Measurements from ENCODE around the gene MSL1. TPM values are rescaled to one million over a fixed set of nuclear protein-coding genes. Genes with fewer than 3 reads are reported as not detected.

MSL1 gene
- total and polyA plus RNA-seq, 7 donors = 48.6 to 84.7 (median 67.8) TPM

DNA sequence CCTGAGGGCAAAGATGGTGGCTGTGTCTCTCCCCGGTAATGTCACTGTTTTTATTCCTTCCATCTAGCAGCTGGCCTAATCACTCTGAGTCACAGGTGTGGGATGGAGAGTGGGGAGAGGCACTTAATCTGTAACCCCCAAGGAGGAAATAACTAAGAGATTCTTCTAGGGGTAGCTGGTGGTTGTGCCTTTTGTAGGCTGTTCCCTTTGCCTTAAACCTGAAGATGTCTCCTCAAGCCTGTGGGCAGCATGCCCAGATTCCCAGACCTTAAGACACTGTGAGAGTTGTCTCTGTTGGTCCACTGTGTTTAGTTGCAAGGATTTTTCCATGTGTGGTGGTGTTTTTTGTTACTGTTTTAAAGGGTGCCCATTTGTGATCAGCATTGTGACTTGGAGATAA is 50.0 kb downstream of the MSL1 start:
- intact Hi-C loops (cut with DNase I) = no loop called here
- DNase-seq = no peak

DNA sequence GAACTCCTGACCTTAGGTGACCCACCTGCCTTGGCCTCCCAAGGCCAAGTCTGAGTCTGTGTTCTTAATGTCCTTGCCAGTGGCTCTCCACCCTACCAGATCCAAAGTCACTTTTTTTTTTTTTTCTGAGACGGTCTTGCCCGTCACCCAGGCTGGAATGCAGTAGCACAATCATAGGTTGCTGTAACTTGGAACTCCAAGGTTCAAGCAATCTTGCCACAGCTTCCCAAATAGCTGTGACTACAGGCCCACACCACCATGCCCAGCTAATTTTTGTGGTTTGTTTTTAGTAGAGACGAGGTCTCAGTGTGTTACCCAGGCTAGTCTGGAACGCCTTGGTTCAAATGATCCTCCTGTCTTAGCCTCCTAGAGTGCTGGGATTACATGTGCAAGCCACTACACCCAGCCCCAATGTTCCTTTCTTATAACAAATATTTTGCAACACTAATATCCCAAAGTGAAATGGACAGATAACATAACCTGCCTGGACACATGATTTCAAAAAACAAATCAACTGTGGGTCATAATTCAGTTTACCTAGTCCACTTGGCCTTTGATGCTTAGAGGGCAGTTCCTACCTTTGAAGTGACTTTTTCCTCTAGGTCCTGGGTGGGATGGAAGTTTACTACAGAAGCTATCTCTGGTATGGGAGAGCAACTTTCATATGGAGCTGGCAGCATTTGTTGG is 51.5 kb downstream of the MSL1 start:
- 72 to 80% (median 75%) methylated on average over 4 of the region's 4 CpGs for WGBS, 3 donors
- peaks cover 4 to 85% of the 10 kb centered on the region in 2 donors for H3K36me3 ChIP-seq (ENCODE audit: insufficient read depth in 1 of 2, low read depth in 1 of 2)
- no peak for ATAC-seq

More for the DNA sequence above, 50.0 kb downstream of the MSL1 start:
- Histone ChIP-seq H3K4me3 (no peak overlapping the region), H3K36me3 (ENCODE audit: insufficient read depth in 1 of 2, low read depth in 1 of 2) (peaks cover 4 to 97% of the 10 kb centered on the region in 2 donors), H3K27me3 (ENCODE audit: insufficient read depth in 3 of 3, low read length in 2 of 3) (no peaks in the 10 kb centered on the region), H3K9me3 (no peaks in the 10 kb centered on the region), H3K27ac (no peak overlapping the region), H3K4me1 (no peaks in the 10 kb centered on the region)
- TF ChIP-seq, protein P1, sequence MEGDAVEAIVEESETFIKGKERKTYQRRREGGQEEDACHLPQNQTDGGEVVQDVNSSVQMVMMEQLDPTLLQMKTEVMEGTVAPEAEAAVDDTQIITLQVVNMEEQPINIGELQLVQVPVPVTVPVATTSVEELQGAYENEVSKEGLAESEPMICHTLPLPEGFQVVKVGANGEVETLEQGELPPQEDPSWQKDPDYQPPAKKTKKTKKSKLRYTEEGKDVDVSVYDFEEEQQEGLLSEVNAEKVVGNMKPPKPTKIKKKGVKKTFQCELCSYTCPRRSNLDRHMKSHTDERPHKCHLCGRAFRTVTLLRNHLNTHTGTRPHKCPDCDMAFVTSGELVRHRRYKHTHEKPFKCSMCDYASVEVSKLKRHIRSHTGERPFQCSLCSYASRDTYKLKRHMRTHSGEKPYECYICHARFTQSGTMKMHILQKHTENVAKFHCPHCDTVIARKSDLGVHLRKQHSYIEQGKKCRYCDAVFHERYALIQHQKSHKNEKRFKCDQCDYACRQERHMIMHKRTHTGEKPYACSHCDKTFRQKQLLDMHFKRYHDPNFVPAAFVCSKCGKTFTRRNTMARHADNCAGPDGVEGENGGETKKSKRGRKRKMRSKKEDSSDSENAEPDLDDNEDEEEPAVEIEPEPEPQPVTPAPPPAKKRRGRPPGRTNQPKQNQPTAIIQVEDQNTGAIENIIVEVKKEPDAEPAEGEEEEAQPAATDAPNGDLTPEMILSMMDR (IDR thresholded peaks at IDR 0.05) = no peak
- no peak for ATAC-seq
- WGBS, 3 donors = 55 to 65% (median 55%) methylated on average over 1 of the region's 1 CpG

DNA sequence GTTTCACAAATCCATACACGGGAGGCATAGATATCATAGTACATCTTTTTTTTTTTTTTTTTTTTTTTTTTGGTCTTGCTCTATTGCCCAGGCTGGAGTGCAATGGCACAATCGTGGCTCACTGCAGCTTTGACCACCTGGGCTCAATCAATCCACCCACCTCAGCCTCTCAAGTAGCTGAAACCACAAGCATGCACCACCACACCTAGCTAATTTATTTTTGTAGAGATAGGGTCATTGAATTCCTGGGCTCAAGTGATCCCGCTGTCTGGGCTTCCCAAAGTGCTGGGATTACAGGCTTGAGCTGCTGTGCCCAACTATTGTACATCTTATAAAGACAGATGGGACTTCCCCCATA is 52.0 kb downstream of the MSL1 start:
- Histone ChIP-seq H3K36me3 (ENCODE audit: insufficient read depth in 1 of 2, low read depth in 1 of 2) (peaks cover 4 to 85% of the 10 kb centered on the region in 2 donors), H3K4me3 (no peak overlapping the region), H3K4me1 (no peaks in the 10 kb centered on the region), H3K27me3 (ENCODE audit: insufficient read depth in 3 of 3, low read length in 2 of 3) (no peaks in the 10 kb centered on the region), H3K27ac (no peak overlapping the region), H3K9me3 (no peaks in the 10 kb centered on the region)
- ATAC-seq = no peak
- intact Hi-C loops (cut with DNase I) = no loop called here
- TF ChIP-seq, protein P1 (IDR thresholded peaks at IDR 0.05) = no peak
- WGBS, 3 donors = 59 to 72% (median 62%) methylated on average over 3 of the region's 3 CpGs
- DNase-seq = no peak

More for the DNA sequence above, 51.5 kb downstream of the MSL1 start:
- no peak overlapping the region for H3K4me3 ChIP-seq
- no peak overlapping the region for H3K27ac ChIP-seq
- no peaks in the 10 kb centered on the region for H3K4me1 ChIP-seq
- TF ChIP-seq, protein P1 (IDR thresholded peaks at IDR 0.05) = no peak
- intact Hi-C loops (cut with DNase I) = no loop called here
- H3K9me3 ChIP-seq = no peaks in the 10 kb centered on the region
- DNase-seq = no peak
- no peaks in the 10 kb centered on the region for H3K27me3 ChIP-seq (ENCODE audit: insufficient read depth in 3 of 3, low read length in 2 of 3)

DNA sequence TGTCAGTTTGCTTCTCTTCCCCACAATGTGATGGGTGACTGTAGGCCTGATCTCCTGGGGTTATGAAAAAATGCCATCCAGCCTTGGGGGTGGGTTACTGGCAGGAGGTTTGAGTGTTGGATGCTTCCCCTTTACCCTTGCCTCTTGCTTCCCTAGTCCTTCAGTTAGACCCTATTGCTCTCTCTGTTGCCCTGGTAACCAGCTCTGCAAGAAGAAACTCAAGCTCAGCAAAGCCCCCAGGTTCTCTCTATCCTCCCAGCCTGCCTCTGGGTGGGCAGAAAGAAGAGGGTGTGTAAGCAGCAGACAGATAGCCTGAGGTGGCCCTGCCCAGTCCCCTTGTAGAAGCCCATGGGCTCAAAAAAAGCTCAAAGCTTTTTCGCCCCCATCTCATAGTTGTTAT is 52.7 kb downstream of the MSL1 start:
- H3K27ac ChIP-seq = no peak overlapping the region
- H3K36me3 ChIP-seq (ENCODE audit: insufficient read depth in 1 of 2, low read depth in 1 of 2) = peaks cover 2 to 78% of the 10 kb centered on the region in 2 donors
- H3K4me1 ChIP-seq = no peaks in the 10 kb centered on the region
- H3K9me3 ChIP-seq = no peaks in the 10 kb centered on the region
- 95 to 100% (median 96%) methylated on average over 1 of the region's 1 CpG for WGBS, 3 donors
- H3K27me3 ChIP-seq (ENCODE audit: insufficient read depth in 3 of 3, low read length in 2 of 3) = no peaks in the 10 kb centered on the region
- H3K4me3 ChIP-seq = no peak overlapping the region
- ATAC-seq (no peak), DNase-seq (no peak)
- TF ChIP-seq, protein P1 (IDR thresholded peaks at IDR 0.05) = no peak
- intact Hi-C loops (cut with DNase I) = no loop called here
